NCI-H345 treated with DMSO at 0.1 percent for 48 hours (cell line): ENCODE measurements around the gene GRID1.
A peak's percentile ranks its signal among the peaks of the same experiment; 100 is the strongest.

Experiments
- DNase-seq: peaks from one replicate; lab custom pipeline; 2025; ENCODE audit not compliant: unreplicated experiment; lab: John Stamatoyannopoulos, UW

GRID1 gene

GRCh38 chr10:85647741-85648140 is 718.9 kb downstream of the GRID1 start:
- no peak for DNase-seq

DNA sequence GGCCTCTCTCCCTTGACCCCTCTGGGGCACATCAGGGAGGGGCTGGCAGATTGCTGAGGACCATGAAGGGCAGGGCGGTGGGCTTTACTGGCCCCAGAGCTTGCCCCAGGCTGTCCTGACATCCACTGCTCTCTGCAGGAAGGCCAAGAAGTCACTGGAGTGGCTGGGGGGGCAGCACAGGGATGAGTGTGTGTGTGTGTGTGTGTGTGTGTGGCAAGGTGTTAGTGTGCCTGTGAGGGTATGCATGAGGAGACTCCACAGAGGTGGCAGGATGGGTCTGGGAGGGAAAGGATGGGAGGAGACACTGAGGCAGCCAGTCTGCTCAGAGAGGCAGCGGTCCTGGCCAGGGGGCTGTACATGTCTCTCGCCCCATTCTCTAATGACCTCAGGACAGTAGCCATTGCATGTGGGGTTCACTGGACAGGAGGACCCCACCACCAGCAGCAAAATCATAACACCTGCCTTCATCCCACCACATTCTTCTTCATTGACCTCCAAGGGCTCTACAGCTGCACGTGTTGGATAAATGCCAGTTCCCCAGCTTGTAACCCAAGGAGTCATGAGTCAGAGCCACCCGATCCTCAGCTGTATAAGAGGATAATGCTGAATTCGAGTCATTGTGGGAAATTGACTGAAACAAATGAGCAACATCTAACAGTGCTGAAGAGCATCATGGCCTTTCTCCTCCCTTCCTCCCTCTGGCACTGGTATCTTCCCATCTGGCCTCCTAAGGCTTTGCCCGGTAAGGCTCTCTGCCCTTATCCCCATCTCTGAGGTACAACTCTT is 720.5 kb downstream of the GRID1 start:
- DNase-seq, result peak; percentile 39

GRCh38 chr10:85645053-85645452 is 721.5 kb downstream of the GRID1 start:
- DNase-seq, result no peak

DNA sequence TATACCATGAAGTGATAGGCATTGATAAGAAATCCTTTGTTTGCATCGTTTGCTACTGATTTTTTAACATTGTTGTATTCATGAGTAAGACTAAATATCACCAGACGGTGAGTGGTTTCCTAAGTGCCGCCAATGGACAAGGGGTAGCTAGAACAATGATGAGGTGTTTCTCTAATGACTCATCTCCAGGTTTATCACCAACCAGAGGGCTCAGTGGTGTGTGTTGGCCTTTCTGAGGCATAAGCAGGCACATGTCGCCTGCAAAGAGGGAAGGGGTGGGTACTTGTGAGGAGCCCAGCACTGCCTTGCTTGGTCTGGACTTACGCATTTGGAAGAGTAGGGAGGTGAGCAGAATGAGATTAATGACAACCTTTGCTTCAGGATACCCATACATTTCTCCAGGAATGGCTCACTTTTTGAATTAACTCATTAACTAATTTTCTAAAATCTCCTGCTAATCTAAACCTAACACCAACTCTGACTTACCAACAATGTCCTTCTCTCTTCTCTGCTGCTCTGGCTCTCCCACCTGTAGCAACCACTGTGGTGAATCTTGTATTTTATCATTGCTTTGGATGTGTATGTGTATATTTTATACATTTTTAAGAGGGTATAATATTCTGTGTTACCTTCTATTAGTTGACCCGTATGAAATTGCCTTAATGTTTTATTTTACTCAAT is 722.6 kb downstream of the GRID1 start:
- DNase-seq, result no peak

DNA sequence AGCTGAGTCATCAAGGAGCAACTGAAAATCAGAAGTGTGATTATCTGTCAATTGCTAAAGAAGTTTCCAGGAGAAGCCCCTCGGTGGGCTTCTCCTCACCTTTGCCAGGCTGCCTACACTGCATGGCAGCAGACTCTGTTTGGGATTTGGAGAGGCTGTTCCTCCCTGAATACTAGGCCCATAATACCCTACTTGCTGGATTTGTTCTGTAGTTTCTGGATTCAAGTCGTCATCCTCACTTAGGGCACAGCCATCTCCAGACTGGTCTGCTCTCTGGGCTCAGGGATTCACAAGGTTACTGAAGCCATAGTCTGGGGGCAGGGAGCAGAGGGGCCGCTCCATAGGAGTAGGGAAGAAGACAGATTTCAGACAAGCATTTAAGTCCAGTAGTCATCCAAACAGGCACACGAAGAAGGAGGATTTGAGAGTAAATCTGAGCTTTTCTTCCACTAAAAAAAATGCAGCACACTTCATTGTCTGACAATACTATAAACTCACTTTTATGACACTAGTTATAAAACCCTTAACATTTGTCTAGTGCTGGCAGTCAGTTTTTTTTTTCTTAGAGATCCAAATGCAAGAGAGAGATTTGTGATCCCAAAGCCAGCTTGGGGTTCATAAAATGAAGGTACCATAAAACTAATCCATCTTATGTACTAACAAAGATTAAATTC is 723.3 kb downstream of the GRID1 start:
- no peak for DNase-seq

DNA sequence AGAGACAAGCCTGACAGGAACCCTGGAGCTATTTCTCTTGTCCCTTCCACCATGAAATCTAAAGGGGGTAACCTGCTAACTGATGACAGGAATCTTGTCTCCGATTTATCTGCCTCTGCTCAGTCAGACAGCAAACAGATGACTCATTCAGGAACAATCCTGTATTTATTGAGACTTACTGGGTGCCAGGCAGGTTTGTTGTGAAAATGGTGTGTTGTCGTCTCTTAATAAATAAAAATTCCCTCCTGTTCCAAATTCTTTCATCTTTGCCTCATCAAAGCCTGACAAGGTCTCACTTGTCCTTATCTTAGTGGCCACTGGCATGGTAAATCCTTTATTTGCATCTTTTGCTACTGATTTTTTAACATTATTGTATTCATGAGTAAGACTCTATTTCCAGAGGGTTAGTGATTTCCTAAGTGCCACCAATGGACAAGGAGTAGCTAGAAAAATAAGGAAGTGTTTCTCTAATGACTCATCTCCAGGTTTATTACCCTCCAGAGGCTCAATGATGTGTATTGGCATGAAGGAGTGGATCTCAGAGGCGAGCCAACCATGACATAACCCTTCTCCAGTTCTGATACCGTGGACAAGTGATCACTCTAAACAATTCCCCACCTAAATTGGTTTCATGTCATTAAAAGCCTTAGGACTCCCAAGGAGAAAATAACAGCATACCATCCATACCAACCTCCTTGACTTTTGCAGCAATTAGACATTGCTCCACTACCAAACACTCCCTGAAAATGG is 724.0 kb downstream of the GRID1 start:
- no peak for DNase-seq

- DNase-seq, result no peak
These were observed 724.5 kb downstream of the GRID1 start for GRCh38 chr10:85642082-85642420.

DNA sequence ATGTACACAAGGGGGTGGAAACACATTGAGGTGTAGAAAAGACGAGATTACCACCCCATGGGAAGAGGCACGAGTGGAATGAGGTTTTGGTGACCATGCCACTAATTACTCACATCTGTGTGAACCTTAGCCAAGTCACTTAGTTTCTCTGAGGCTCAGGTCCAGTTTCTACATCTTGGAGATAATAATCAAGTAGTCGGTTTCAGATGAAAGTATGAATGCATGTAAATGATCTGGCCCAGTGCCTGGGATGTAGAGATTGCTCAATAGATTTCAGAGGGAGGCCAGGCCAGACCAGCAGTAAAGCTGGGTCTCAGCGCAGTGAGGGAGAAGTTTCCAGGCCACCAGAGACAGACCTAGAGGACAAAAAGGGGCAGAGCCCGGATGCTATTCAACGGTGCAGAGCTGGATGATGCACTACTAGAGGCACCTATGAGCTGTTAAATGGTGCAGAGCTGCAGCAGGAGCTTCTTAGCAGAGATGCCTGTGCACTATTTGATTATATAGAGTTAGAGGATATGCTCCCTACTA is 725.1 kb downstream of the GRID1 start:
- no peak for DNase-seq

DNA sequence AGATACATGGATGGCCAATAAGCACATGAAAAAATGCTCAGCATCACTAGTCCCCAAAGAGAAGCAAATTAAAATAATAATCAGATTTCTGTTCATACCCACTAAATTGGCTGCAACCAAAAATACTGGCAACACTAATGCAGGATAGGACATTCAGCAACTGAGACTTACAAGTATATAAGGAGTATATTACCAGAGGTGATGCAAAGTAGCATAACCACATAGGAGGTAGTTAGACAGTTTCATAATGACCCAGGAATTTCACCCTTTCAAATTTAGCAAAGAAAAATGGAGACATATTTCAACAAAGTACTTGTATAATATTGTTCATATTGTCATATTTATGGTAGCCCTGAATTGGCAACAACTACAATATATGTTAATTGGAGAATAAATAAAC is 727.8 kb downstream of the GRID1 start:
- no peak for DNase-seq

- DNase-seq, result no peak
These were observed 730.9 kb downstream of the GRID1 start for GRCh38 chr10:85635650-85636049.

GRCh38 chr10:85624511-85624910 is 742.1 kb downstream of the GRID1 start:
- no peak for DNase-seq

DNA sequence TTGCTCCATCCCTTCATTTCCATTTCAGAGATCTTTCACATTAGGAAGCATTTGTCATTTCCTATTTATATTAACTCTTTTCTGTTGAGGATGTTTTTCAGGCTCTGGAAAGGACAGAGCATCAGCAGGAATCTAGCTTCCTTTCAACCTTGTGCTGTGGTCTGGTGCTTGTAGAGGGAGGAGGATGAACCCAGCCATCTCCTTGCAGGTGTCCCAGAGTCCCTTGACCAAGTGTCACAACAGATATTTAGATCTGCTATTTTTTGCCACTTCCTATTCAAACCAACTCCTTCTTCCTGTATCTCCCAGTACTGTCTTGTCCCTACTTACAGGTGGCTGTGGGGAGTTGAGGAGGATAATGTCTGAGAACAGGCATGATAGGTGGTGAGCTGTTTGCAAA is 742.8 kb downstream of the GRID1 start:
- DNase-seq, result no peak

DNA sequence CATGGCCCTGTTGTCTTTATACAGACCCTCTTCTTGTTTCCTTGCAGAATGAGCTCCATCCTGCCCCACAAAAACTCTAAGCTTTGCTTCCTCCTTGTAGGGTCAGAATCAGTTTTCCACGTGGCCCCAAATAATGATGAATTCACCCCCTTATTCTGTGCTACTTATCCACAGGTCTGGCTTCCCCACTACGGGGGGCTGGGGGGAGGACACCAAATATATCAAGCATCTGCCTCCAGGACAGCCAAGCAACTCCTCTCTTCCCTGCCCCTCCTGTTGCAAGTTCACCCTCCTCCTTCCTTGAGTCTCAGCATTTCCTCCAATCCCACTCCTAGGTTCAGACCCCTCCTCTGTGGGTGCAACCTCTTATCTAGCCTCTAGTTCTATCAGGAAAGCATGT is 743.3 kb downstream of the GRID1 start:
- no peak for DNase-seq

DNA sequence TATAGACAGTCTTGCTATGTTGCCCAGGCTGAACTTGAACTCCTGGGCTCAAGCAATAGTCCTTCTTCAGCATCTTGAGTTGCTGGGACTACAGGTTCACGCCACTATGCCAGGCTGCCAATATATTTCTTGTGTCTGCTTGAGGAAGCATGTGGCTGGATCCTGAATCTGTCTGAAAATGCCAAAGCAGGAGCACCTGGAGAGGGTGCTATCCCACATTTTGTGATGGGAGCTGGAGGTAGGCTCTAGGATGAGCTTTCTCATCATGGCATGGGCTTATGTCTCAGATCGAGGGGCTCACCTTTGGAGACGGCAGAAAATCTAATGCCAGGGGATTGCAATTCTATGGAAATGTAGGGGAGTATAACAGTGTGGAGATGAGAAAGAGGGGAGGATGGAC is 744.2 kb downstream of the GRID1 start:
- no peak for DNase-seq

DNA sequence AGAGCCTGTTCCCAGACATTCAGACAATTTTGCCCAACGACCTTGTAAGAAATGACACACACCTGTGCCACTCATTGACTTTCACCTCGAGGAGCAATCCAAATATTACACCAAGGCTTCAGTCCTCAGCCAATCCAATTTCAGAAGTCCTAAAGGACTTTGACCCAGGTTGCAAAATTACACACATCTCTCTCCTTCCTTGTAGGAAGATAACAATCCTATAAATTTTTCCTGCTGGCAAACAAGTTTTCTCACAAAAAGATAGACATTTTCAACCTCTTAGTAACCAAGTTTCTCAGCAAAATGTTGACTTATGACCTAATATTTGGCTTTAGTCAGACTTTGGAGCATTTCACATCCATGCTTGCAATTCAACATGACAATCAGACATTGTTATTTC is 745.0 kb downstream of the GRID1 start:
- DNase-seq, result no peak

- no peak for DNase-seq
These were observed 745.8 kb downstream of the GRID1 start for GRCh38 chr10:85620807-85621206.

DNA sequence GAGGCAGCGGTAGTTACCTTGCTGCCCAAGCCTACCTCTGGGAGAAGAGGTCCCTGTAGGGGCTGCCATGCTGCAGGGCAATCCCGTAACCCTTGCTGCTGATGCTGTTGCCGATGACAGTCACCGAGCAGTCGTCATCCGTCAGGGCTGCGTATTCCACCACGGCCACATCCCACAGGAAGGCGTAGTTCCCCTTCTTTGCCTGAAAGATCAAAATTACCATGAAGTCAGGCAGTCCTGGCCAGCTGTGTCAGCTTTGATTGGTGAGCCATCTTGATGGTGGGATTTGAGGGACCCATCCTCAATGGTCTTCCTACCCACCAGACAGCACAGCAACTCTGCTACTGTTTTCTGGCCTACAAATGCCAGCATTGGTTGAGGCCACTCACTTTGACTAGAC is 746.8 kb downstream of the GRID1 start:
- no peak for DNase-seq

- DNase-seq, result no peak
These were observed 747.8 kb downstream of the GRID1 start for GRCh38 chr10:85618841-85619240.

- no peak for DNase-seq
These were observed 748.6 kb downstream of the GRID1 start for GRCh38 chr10:85617751-85618546.

DNA sequence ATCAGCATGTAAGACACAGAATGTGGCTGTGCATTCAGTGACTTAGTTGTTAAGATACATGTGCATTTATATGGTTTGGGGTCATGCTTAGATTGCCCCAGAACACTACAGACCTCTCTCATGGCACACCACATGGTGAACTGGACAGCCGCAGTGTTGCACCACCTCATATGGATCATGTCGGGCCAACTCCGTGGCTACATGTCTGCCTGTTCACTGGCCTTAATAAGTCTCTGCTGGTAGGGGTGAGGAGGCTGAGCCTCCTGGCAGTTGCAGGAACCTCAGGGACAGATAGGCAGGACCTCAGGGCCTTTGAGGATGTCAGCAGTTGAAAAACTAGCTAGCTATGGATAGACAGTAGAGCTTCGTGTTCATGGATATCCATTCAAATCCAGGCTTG is 751.0 kb downstream of the GRID1 start:
- no peak for DNase-seq

GRCh38 chr10:85614981-85615380 is 751.6 kb downstream of the GRID1 start:
- DNase-seq, result no peak
